Activated CD8-positive, alpha-beta memory T cell treated with anti-CD3 and anti-CD28 coated beads for 48 hours (primary cell): Measurements from ENCODE around the gene TRAF3IP3.

Experiments used
- DNase-seq, 3 experiments: peaks; one replicate each; pipeline ENCODE4 v3.0.0-alpha.2; 2020; ENCODE audit warnings: low read depth in 2 of 3, low spot score in 2 of 3

TRAF3IP3 gene, protein sequence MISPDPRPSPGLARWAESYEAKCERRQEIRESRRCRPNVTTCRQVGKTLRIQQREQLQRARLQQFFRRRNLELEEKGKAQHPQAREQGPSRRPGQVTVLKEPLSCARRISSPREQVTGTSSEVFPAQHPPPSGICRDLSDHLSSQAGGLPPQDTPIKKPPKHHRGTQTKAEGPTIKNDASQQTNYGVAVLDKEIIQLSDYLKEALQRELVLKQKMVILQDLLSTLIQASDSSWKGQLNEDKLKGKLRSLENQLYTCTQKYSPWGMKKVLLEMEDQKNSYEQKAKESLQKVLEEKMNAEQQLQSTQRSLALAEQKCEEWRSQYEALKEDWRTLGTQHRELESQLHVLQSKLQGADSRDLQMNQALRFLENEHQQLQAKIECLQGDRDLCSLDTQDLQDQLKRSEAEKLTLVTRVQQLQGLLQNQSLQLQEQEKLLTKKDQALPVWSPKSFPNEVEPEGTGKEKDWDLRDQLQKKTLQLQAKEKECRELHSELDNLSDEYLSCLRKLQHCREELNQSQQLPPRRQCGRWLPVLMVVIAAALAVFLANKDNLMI

DNA sequence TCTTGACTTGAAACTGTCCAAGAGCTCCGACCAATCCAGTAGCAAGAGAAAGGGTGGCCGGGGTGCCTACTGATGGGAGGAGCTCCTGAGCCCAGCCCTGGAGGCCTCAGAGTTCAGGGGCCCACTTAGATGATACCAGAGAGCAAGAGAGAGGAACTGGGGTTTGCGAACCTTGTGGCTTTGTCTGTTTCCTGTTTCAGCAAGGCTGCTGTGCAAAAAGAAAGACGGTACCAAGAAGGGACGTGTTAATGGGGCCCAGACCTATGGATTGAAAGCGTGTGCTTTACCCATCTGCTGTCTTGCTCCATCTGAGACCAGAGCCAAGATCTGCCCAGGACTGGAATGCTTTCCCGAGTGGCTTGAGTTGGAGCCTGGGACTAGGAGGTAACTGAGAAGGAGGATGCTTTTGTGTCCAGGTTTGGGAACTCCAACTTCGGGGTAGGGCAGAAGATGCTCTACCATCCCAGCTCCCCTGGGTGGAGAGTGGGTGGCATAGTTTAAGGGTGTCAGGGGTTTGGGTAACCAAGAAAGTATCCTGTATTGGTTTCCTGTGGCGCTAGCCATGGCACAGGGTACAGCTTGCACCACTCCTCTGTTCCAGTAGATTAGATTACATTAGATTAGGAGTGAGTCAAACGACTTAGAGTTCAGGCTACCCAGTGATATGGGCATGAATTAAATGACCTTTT lies at the start of gene TRAF3IP3:
TRAF3IP3 (plus strand) TSS at position 128 of the 689 bp plus-strand sequence. CDS start 3,987 bp downstream, outside the sequence.
- peak; percentile 48 to 56 (median 53) for DNase-seq

GRCh38 chr1:209706622-209707021 lies 49.2 kb upstream of the TRAF3IP3 start:
- no peak for DNase-seq

DNA sequence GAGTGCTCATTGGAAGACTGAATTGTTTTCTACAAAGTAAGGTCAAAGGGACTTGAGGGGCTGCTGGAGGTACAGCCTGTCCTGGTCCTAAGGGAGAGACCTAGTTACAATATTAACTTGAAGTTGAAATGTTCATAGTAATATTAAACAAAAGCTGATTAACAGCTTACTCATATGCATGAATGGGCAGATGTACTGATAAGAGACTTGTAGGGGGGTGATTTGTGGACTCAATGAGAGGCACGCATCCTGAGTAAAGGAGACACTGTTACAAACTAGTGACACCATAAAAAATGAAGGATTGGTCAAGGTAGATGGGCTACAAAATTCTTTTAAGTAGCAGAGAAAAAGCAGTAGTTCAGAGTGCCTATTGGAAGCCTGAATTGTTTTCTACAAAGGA lies 48.5 kb upstream of the TRAF3IP3 start:
- DNase-seq: no peak

DNA sequence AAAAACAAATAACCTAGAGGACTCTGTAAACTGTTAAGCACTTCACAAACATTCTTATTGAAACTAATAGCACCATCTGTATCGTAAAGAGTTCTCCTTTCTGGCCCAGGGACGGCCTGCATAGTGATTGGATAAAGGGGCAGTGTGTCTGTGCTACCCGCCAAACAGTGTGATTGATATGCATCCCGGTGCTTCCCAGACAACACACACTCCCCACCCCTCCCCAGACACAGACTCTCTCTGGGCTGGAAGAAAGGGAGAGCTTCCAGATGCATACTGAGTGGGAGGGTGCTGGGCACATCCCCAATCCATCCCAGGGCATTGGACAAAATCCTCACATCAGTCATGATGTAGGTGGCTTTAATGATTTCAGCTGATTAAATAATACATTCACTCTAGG lies 47.6 kb upstream of the TRAF3IP3 start:
- no peak for DNase-seq

DNA sequence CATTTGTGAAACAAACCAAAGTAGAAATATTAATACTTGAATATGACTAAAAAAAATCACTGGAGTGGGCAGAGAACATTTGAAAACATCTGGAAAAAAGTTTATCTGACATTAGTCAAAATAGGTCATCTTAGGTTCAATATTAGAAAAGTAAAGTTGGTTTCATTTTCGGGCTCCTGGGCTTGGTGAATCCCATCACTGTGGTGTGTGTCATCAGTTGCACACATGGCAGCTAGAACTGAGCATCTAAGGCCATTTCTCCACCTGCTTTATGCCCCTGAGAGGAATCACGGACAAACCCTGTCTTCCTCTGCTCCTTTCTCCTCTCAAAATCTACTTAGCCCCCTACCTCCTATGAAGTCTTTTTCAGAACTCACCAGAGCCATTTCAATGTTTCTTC lies 45.8 kb upstream of the TRAF3IP3 start:
- no peak for DNase-seq

DNA sequence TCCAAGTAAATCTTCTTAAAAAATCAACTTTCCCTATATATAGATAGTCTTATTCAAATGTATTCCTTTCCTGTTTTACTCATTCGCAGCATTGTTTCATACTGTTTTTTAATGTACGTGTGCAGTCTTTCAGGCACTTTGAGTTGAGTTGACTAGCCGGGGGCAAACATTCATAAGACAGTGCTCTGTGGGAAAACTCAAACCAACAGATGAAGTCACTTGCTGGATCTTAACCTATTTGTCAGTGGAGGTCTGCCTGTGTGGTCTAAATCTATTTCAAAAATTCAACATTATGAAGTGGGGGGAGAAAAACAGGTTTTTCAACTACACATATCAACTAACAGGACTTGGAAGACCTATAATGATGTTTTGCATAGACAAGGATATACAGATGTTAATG lies 45.0 kb upstream of the TRAF3IP3 start:
- DNase-seq: no peak

DNA sequence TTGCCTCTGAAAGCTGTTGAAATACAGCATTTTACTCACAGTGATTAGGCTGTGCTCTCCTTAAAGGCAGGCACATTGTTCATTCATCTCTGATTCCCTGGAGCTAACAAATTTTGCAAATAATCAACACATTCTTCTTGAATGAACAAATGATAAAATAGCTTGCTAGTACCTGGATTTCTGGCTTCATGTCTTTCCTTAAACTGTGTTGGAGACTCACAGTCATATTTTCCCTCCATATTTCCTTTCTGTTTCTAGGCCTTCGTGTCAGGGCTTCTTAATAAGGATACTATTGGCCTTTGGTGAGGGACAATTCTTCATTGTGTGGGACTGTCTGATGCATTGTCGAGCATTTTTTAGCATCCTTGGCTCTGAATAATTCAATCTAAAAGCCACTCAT lies 41.5 kb upstream of the TRAF3IP3 start:
- no peak for DNase-seq

DNA sequence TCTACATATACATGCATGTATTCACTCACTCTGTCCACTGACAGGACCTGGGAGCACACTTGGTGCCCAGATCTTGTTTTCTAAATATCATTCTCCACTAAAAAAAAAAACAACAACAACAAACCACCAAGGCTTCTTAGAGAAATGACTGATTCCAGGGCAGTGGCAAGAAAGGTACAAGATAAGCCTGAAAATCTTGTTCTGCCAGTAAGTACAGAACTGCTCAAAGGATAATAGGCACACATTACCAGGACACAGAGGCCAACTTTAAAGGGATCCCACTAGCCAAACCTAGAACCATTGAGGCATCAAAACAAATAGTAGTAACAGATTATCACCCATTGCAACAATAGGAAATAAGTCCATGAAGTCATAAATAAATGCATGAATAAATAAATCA lies 40.5 kb upstream of the TRAF3IP3 start:
- no peak for DNase-seq

DNA sequence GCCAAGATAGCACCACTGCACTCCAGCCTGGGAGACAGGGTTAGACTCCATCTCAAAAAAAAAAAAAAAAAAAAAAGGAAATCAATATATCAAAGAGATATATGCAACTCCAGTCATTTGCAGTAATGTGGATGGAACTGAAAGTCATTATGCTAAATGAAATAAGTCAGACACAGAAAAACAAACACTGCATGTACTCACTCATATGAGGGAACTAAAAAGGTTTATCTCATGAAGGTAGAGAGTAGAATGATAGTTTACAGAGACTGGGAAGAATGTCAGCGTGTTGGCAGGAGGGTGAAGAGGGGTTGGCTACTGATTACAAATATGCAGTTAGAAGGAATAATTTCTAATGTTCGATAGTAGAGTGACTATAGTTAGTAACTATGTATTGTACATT lies 38.0 kb upstream of the TRAF3IP3 start:
- DNase-seq: no peak

- DNase-seq: no peak
These were observed 35.5 kb upstream of the TRAF3IP3 start for GRCh38 chr1:209720326-209720725.

GRCh38 chr1:209720826-209721225 lies 35.0 kb upstream of the TRAF3IP3 start:
- DNase-seq: no peak

- DNase-seq: no peak
These were observed 34.5 kb upstream of the TRAF3IP3 start for GRCh38 chr1:209721323-209721722.

DNA sequence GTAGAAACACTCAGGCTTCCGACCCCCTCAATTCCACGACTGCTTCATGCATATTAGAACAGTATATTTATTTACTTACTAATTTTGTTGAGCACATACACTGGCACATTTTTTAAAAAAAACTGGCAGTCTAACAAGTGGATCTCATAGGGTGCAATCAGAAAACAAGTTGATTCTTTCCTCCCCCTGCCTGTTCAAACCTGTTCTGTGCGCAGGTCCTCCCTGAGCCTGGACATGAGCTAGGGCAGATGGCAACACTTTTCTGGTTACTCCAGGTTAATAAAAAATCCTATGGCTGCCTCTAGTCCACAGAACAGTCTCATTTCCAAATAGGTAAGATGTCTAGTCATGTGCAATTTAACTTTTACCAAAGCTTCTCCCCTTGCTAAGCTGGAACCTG lies 32.6 kb upstream of the TRAF3IP3 start:
- no peak for DNase-seq

DNA sequence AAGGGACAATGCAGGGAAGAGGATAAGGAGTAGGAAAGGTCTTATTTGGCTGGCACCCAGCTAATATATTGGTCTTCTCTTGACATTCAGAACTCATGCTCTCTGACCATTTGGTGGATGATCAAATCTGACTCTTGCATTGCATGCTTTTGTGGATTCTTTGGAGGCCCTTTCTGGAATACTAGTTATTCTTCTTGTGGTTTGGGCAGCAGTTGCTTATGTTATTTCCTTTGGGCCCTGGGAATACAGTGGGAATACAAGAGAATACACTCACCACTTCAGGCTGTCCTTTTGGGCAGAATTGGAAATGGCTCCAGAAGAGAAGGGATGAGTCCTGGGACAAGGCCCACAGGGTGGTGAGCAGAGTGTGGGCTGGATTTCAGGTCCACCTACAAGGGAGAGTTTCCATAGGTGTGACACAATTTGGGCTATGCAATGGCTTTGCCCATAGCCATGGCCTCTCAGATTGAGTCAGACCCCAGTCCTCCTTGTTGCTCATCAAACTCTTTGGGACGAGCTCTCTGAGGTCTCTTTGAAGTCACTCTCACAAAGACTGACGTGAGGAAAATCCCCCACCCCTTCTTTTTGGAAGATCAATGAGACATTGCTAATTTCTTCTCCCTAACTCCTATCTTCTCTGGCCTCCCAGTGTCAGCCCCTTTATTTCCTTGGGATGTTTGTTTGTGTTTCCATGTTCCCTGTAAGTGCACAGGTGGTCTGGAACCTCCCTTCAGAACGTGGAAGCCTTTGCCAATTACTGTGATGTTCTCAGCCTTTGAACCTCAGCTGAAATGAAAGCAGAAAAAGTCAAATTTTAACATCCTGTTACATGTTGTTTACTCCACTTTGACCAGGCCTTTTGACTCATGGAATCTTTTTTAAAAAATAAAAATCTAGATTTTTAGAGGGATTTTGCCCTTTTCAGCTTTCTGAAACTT lies 31.8 kb upstream of the TRAF3IP3 start:
- DNase-seq: peak in 1 of 3 experiments; percentile 23

DNA sequence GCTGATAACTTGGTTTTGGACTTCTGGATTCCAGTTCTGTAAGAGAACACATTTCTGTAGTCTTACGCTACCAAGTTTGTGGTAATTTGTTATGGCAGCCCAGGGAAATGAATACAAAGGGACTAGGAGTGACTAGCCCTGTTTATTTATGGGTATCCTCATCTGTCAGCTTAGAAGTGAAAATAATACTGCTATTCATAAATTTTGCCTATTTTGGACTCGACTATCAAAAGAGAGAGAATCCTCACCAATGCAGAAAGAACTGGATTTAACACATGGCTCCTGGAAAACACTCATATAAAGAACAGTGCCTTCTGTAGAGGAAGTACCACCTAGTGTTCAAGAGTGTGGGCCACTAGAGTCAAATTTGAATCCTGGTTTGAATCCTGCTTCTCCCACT lies 28.6 kb upstream of the TRAF3IP3 start:
- DNase-seq: no peak

GRCh38 chr1:209727785-209728184 lies 28.1 kb upstream of the TRAF3IP3 start:
- DNase-seq: no peak

GRCh38 chr1:209728466-209728865 lies 27.4 kb upstream of the TRAF3IP3 start:
- no peak for DNase-seq

DNA sequence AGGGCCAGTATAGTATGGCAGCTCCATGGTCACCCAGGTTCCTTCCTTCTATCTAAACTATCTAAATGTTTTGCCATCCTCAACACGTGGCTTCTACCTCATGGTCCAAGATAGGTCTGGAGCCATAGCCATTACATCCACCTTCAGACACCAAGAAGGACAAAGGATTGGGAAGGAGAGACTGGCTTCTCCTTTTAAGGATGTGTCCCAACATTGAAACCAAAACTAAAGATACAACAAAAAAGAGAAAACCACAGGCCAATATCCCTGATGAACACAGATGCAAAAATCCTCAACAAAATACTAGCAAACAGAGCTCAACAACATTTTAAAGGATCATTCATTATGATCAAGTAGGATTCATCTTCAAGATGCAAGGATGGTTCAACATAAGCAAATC lies 26.4 kb upstream of the TRAF3IP3 start:
- no peak for DNase-seq

- DNase-seq: no peak
These were observed 23.1 kb upstream of the TRAF3IP3 start for GRCh38 chr1:209732725-209733124.

GRCh38 chr1:209733409-209734192 lies 22.3 kb upstream of the TRAF3IP3 start:
- no peak for DNase-seq
